8988T (cell line): ENCODE data around the gene TMEM135.
A peak's percentile ranks its signal among the peaks of the same experiment; 100 is the strongest.

Experiments
- DNase-seq: peaks from one replicate; pipeline ENCODE4 v3.0.0; 2011

TMEM135 gene

GRCh38 chr11:87317441-87317840, 279.7 kb downstream of the TMEM135 start:
- no peak for DNase-seq

DNA sequence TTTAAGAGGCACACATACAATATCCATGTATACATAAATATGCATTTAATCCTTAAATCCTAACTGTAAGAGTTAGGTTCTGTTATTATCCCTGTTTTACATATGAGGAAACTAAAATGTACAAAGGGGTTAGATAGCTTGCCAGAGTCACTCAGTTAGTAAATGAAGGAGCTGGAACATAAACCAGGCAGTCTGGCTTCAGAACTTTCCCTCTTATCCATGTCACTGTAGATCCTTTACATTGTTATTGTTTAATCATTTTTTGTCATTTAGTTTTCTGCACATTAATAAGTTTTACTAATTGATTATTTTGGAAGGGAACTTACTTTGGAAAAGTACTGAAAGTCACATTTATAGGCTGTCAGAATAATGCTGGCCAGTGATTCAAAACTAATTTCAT, 282.4 kb downstream of the TMEM135 start:
- no peak for DNase-seq

DNA sequence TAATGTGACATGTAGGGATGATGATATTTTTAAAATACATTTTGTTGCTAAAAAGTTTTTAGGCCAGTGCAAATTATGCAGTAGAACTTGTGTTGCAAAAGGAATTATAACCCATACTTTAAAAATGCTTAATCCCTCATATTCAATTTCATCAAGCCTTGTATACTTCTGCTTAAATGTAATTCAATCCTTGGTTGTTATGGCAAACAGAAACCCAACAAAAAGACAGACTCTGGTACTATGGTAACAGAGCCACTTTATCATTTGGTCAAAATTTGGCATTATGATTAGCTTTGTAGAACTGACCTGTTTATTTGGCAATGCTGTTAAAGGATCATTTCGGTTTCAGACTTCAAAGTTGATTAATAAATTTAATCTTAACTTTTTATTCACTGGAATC, 284.8 kb downstream of the TMEM135 start:
- no peak for DNase-seq

GRCh38 chr11:87323899-87324298, 286.2 kb downstream of the TMEM135 start:
- DNase-seq, result no peak

- DNase-seq, result no peak
These were observed 287.2 kb downstream of the TMEM135 start for GRCh38 chr11:87324817-87325489.

DNA sequence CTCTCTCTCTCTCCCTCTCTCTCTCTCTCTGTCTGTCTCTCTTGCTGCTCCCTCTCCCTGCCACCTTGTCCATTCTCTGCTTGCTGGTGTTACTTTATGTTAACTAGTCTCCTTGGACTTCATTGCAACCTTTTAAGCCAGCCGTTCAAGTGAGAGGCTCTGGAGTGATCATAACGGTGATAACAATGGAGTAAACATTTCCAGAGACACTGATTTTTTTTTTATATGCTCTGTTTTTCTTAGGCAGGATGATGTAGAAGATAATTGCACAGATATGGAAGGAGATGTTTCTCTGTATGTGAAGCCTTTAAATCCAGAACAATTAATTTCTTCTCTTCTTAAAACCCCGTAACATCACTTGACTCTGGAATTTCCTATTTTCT, 287.7 kb downstream of the TMEM135 start:
- DNase-seq, result no peak

GRCh38 chr11:87326594-87326993, 288.9 kb downstream of the TMEM135 start:
- no peak for DNase-seq

DNA sequence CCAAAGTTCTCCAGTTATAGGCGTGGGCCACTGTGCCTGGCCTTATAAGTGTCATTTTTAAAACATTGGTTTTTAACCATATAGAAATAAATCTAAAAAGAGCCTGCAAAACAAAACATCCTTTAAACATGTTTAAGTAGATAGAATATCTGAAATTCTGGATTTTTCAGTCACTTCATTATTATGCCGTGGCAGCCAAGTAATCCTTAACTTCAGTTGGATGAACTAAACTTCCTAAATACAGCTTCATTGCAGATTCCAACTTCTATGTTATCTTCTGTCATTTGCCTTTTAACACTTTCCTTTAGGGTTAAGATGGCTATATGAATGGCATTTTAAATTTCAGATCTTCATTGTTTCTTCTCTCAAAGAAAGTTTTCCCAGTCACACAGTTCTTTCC, 291.4 kb downstream of the TMEM135 start:
- no peak for DNase-seq

DNA sequence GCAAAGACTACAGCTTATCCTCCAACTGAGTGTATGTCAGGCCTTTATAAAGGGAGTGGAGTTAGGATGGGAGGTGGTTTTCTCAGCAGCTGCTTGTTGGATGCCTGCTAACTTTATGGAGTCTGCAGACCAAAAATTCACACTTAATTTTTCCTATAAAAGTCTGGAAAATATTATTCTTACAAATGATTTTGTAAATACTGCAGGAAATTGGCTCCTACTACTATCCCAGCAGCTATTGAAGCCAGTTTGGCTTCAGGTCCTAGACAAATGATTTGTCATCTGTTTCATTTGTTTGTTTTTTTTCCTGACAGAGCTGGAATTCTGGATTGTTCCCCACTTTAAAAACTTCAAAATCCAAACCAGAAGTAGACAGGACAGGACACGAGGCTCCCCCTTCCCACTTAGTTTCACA, 292.5 kb downstream of the TMEM135 start:
- no peak for DNase-seq

- DNase-seq, result no peak
These were observed 293.5 kb downstream of the TMEM135 start for GRCh38 chr11:87331273-87331672.

DNA sequence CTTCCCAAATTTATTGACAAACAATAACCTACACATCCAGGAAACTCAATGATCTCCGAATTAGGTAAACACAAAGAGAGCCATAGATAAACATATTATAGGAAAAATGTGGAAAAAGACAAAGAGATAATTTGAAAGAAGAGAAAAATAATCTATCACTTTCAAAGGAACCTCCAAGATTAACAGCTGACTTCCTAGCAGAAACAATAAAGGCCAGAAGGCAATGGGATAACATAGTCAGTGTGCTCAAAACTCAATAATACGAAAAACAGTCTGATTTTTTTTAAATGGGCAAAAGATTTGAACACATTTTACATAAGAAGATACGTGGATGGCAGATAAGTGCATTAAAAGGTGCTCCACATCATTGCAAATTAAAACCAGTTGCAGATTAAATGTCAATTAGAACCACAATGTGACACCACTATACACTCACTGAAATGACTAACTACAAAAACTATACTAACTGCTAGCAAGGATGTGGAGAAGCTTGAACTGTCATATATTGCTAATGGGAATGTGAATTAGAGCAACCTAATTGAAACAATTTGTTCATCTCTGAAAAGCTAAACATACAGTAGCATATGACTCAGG, 300.4 kb downstream of the TMEM135 start:
- DNase-seq, result no peak

- no peak for DNase-seq
These were observed 301.7 kb downstream of the TMEM135 start for GRCh38 chr11:87339416-87339815.

DNA sequence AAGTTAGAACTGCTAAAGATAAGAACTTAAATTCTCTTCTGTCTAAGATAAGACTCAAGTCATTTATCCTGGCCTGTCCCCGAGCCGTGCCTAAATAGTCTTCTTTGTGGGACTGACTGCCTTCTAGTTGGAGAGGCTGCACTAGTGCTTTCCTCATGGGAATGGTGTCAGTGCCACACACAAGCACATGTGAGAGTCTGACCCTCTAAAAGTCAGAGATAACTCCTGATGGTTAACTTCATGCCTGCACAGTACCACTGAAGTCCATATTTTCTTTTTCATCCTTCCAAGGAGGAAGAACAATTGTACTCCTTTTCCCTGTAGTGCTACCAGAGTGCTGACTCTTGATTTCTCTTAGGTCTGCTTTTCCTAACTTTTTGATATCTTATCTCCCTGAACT, 309.7 kb downstream of the TMEM135 start:
- DNase-seq, result no peak

DNA sequence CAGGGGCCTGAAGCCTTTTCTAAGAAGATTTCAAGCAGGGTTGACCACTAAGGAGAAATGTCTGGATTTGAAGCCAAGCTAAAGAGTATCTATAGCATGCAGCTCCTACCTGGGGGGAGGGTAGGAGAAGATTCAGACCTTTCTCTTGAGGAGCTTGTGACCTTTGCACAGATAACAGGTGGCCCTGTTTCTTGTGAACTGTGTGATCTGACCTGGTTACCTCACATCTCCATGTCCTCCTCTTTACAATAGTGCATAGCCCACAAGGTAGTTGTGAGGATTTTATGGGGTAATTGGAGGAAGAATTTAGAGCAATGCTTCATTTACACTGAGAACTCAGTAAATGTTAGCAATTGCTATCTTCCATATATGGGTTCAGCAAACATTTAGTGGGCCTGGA, 310.1 kb downstream of the TMEM135 start:
- no peak for DNase-seq

DNA sequence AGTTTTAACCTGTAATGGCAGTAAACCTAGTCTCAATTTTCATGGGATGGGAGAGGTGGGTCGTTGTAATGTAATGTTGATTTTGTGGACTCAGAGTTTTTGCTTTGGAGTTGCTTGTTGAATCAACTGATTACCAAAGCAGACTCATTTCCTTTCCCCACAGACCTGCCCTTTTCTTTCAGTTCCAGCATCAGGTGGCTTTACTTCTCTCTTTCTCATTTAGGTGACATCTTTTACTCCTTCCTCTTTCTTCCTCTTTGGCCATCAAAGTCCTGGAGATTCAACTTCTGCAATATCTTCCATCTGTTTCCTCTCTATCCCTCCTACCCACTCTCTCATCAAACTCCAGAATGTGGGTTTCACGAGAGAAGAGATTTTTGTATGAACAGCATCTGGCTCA, 313.9 kb downstream of the TMEM135 start:
- DNase-seq, result no peak

DNA sequence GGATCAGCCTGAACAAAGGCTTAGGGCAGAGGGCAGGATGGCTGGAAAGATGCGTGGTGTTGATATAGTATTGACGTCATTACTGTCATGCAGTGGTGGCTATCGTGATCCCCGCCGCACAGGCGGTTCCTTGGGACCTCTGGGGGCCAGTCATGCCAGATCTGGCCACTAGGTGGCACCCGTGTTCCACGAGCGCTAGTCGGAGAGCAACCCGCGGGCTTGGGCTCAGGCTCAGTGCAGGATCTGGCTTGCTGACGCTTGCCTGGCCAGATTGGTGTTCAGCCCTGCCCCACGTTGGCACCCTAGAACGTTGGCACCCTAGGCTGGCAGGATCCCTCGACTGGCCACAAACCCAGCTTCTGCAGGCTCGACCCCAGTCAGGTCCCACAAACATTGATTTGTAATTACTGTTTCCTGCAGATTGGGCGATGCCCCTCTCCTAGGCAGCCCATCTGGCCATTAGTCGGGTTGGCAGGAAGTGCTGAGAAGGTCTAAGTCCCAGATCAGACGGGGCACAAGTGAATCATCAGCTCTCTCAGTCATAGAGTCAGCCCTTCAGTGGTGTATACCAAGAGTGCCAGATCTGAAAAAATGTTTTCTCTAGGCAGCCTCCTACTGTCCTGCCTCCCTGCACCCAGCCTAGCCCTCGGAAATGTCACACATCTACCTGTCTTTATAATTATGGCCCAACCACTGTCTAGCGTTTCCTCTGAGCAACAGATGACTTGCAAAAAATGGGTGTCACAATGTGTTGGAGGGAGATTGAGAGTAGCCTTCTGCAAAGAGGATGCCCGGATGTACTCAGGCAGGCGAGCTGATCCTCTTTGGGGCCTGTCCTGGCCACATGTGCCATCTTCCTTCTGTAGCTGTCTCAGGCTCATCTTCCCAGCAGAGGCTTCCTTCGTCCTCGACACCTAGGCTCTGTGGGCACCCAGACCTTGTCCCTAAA, 315.3 kb downstream of the TMEM135 start:
- peak; percentile 86 for DNase-seq

- no peak for DNase-seq
These were observed 316.1 kb downstream of the TMEM135 start for GRCh38 chr11:87353771-87354345.

DNA sequence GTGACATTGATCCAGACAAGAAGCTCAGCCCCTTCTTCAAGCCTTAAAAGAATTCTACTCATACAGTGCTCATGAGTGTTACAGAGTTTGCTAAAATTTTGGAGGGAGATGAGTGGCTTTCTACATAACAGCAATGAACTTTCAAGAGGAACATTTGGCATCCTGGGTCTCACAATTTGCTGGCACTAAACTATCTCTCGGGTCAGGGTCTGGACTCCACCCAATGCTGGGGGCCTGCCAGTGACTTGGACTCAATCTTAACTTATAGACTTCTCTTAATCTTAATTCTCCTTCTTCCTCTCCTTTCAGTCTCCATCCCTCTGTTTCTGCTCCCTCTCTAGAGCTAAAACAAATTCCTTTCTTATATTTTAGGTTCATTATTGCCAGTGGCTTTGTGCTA, 317.9 kb downstream of the TMEM135 start:
- DNase-seq, result no peak

DNA sequence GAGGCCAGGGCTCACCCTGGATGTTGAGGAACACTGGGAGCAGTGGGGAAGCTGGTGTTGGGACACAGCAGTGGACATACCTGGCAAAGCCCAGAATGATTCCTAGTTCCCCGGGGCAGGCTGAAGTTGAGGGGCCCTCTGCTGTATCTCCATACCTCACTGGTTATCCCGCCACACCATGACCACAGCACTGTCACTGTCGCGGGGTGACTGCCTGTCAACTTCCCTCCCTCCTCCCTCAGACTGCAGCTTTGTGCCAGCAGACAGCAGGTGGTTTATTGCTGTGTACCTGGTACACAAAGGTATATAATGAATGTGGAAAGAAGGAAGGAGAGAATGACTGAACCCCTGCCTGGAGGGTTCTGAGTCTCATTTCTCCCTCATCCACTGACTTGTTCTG, 318.7 kb downstream of the TMEM135 start:
- no peak for DNase-seq

DNA sequence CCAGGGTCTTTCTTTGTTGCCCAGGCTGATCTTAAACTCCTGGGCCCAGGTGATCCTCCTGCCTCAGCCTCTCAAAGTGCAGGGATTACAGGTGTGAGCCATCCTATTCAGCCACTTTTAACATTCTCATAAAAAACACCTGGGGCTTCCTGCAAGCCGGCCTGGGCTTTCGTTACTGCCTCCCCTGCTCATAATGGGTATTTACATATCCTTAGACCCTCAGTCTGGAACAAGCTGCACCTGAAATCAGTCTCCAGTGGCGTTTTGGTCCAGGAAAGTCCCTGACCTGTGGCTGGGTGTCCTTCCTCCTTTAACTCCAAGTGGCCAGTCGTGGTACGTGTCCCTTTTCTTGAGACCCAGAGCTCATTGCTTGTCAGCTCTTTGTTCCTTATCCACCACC, 320.7 kb downstream of the TMEM135 start:
- no peak for DNase-seq

- DNase-seq, result no peak
These were observed 321.7 kb downstream of the TMEM135 start for GRCh38 chr11:87359401-87359800.

DNA sequence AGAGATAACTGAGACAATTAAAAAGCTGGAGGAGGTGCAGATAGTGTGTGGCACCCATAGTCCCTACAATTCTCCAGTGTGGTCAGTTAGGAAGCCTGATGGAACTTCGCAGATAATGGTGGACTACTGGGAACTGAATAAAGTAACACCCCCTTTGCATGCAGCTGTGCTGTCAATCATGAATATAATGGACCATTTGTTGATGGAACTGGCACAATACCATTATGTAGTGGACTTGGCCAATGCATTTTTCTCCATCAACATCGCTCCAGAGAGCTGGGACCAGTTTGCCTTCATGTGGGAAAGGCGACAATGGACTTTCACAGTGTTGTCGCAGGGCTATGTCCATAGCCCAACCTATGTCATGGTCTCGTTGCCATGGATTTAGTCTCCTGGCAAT, 324.2 kb downstream of the TMEM135 start:
- DNase-seq, result no peak

DNA sequence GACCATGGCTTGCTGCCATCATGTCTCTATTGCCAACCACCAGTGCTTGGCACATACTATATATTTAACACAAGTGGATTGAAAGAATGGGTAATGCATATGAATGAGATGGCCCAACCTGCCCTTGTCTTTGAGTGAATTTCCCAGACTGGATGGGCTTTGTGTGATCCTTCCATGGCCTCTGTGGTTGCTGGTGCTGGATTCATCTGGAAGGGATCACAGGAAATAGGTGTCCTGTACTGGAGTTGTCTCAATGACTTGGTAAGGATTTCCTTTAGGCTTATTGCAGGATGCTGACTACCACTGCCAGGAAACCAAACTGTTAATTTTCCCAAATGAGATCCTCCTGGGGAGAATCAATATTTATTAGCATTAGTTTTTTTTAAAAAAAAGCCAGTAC, 328.6 kb downstream of the TMEM135 start:
- DNase-seq, result no peak
